A549 (cell line): ENCODE data around the gene CETN1. TPM values are rescaled to one million over a fixed set of nuclear protein-coding genes. Genes with fewer than 3 reads are reported as not detected.

ENCODE experiments used
- ATAC-seq, 2 experiments: fragments of 200-7000 bp in 1 of 2; fragments of >200 bp in 1 of 2; cut with Nextera tagmentation in 1 of 2; cut with Tn5 transposase in 1 of 2; 3 replicates each; pipeline versions ENCODE4 v1.8.0 to v1.9.1; 2018 to 2020; ENCODE audit warnings: mild to moderate bottlenecking in 1 of 2, moderate library complexity in 1 of 2
- CTCF ChIA-PET: fragments of 300-600 bp; sonication (Branson Sonifier 250); formaldehyde crosslinking; extraction: SDS; loops from one replicate; lab custom pipeline; 2021; ENCODE audit warnings: antibody characterized with exemption, inconsistent platforms; lab: Yijun Ruan, JAX
- POLR2A ChIA-PET: fragments of 350-600 bp; formaldehyde crosslinking; extraction: SDS; loops from one replicate; lab custom pipeline; 2021; ENCODE audit warnings: antibody characterized with exemption, inconsistent platforms; lab: Yijun Ruan, JAX
- DNase-seq, 2 experiments: peaks; one replicate each; pipeline versions ENCODE4 v3.0.0 to v3.0.0-alpha.2; 2011 to 2016; ENCODE audit warnings: low read depth in 1 of 2, low spot score in 1 of 2
- FAIRE-seq: peaks from 2 replicates; lab custom pipeline; 2011; peaks lifted over from hg19 to GRCh38; lab: Jason Lieb, UNC
- H3K27ac ChIP-seq, 2 experiments: fragments of >200 bp; sonication (Bioruptor Twin); formaldehyde crosslinking; 3 replicates each; pipeline ENCODE4 v1.5.1; 2016 to 2017
- H3K4me1 ChIP-seq: fragments of >200 bp; sonication (Bioruptor Twin); formaldehyde crosslinking; 3 replicates; pipeline ENCODE4 v1.6.1; 2016
- H3K4me2 ChIP-seq: fragments of >200 bp; sonication (Bioruptor Twin); formaldehyde crosslinking; 3 replicates; pipeline ENCODE4 v1.6.1; 2016
- H3K4me3 ChIP-seq: fragments of >200 bp; sonication (Bioruptor Twin); formaldehyde crosslinking; 3 replicates; pipeline ENCODE4 v1.5.1; 2016
- H3K9me3 ChIP-seq: fragments of >200 bp; sonication (Bioruptor Twin); formaldehyde crosslinking; 3 replicates; pipeline ENCODE4 v1.6.1; 2016
- BHLHE40 ChIP-seq: IDR thresholded peaks from 2 replicates; pipeline ENCODE4 v1.6.1; 2012; ENCODE audit warnings: low read depth, low read length, inconsistent platforms
- CBX8 ChIP-seq: fragments of 200-600 bp; sonication (generic); IDR thresholded peaks from 2 replicates; pipeline ENCODE4 v1.6.1; 2016
- CEBPB ChIP-seq, 2 experiments: fragments of >200 bp in 1 of 2; sonication (Bioruptor Twin) in 1 of 2; formaldehyde crosslinking in 1 of 2; IDR thresholded peaks; 2 replicates each; pipeline ENCODE4 v1.6.1; 2012 to 2016
- CTCF ChIP-seq: fragments of >200 bp; sonication (Bioruptor Twin); formaldehyde crosslinking; IDR thresholded peaks from 3 replicates; pipeline ENCODE4 v1.5.1; 2016
- E2F6 ChIP-seq: IDR thresholded peaks from 2 replicates; pipeline ENCODE4 v1.6.1; 2012; ENCODE audit warnings: low read depth, borderline replicate concordance
- EHMT2 ChIP-seq: fragments of 200-600 bp; sonication (generic); IDR thresholded peaks from 2 replicates; pipeline ENCODE4 v1.6.1; 2016; ENCODE audit warnings: antibody characterized with exemption, low read depth, mild to moderate bottlenecking, moderate library complexity
- EP300 ChIP-seq, 2 experiments: fragments of >200 bp; sonication (Bioruptor Twin); formaldehyde crosslinking; IDR thresholded peaks; 2 replicates in 1 of 2; 3 replicates in 1 of 2; pipeline ENCODE4 v1.6.1; 2016 to 2017
- FOSL2 ChIP-seq, 2 experiments: fragments of 450-650 bp in 1 of 2; fragments of >200 bp in 1 of 2; sonication (Bioruptor Twin) in 1 of 2; formaldehyde crosslinking; IDR thresholded peaks; 2 replicates each; pipeline versions ENCODE4 v1.5.0 to v1.6.1; 2016 to 2020; ENCODE audit warnings: mild to moderate bottlenecking in 1 of 2, moderate library complexity in 1 of 2
- HES2 ChIP-seq: fragments of >200 bp; sonication (Bioruptor Twin); formaldehyde crosslinking; IDR thresholded peaks from 2 replicates; pipeline ENCODE4 v1.6.1; 2016
- HMGXB4 ChIP-seq: fragments of 250-450 bp; sonication (Bioruptor Pico); IDR thresholded peaks from 2 replicates; pipeline ENCODE4 v1.5.0; 2021; ENCODE audit warnings: mild to moderate bottlenecking, moderate library complexity, borderline replicate concordance
- HOXB13 ChIP-seq: fragments of 250-450 bp; sonication (Bioruptor Pico); IDR thresholded peaks from 2 replicates; pipeline ENCODE4 v1.5.0; 2020; ENCODE audit warnings: low read depth, mild to moderate bottlenecking, moderate library complexity
- JUNB ChIP-seq: fragments of >200 bp; sonication (Bioruptor Twin); formaldehyde crosslinking; IDR thresholded peaks from 2 replicates; pipeline ENCODE4 v1.6.1; 2016
- MYC ChIP-seq: IDR thresholded peaks from 2 replicates; pipeline ENCODE4 v1.6.1; 2012; ENCODE audit warnings: mild to moderate bottlenecking, inconsistent platforms, low read length, improper control_type of control experiment, borderline replicate concordance
- PBX3 ChIP-seq: IDR thresholded peaks from 2 replicates; pipeline ENCODE4 v1.6.1; 2012
- POLR2A ChIP-seq: IDR thresholded peaks from 2 replicates; pipeline ENCODE4 v1.6.1; 2012; ENCODE audit warnings: mild to moderate bottlenecking, low read length
- REST ChIP-seq: fragments of 200-600 bp; sonication (generic); IDR thresholded peaks from 2 replicates; pipeline ENCODE4 v1.6.1; 2016; ENCODE audit warnings: antibody characterized with exemption, mild to moderate bottlenecking, moderate library complexity
- SREBF2 ChIP-seq: fragments of 450-650 bp; IDR thresholded peaks from 2 replicates; pipeline ENCODE4 v1.6.1; 2014; ENCODE audit warnings: mild to moderate bottlenecking, moderate library complexity
- TFCP2L1 ChIP-seq: fragments of 250-450 bp; sonication (Bioruptor Pico); IDR thresholded peaks from 2 replicates; pipeline ENCODE4 v1.5.0; 2021; ENCODE audit warnings: mild to moderate bottlenecking
- WGBS: methylation state at CpG from one replicate; pipeline ENCODE4 v1.1.6; 2017; ENCODE audit errors: missing lambda C conversion rate; 5-methylcytosine and 5-hydroxymethylcytosine counted together
- polyA plus RNA-seq, 4 experiments: library from polyadenylated mRNA; depleted of rRNA in 3 of 4; stranded (reverse); fragments of >200 nt; fragmentation: RNase III in 1 of 4; extraction: RNeasy Plus Mini Kit Qiagen cat#74134 plus additional on column Dnase treatment in 1 of 4; gene quantifications; 2 replicates in 3 of 4; 3 replicates in 1 of 4; pipeline ENCODE4 v1.2.3, GENCODE V29; 2011 to 2017

CETN1 gene
- polyA plus RNA-seq, 2 of the 4 experiments (the other 2 are of a cell fraction) = not detected

- Histone ChIP-seq H3K9me3 (no peaks in the 10 kb centered on the region), H3K4me3 (no peak overlapping the region), H3K4me1 (no peaks in the 10 kb centered on the region), H3K27ac (no peak overlapping the region), H3K4me2 (no peak overlapping the region)
- CTCF ChIA-PET = interaction anchor here (0.6 to 9.3 kb wide), 5 partner anchors 7 to 333 kb away, joined by 3 to 66 read pairs (median 5); no protein-coding TSS in a partner anchor
- TF ChIP-seq MYC (no peak), HMGXB4 (CRISPR knock-in tag) (no peak), JUNB (no peak), FOSL2 (IDR thresholded peaks at IDR 0.05) (no peak), FOSL2 (CRISPR knock-in tag; IDR thresholded peaks at IDR 0.05) (no peak), PBX3 (no peak)
- ATAC-seq = no peak
- POLR2A ChIA-PET = no interaction called here
- DNase-seq = no peak
- 74% methylated on average over 13 of the region's 13 CpGs for WGBS
- FAIRE-seq = no peak
Measured at GRCh38 chr18:617970-618504, 37.9 kb downstream of the CETN1 start.

- CTCF ChIA-PET = interaction anchor here (1.0 to 2.3 kb wide), 3 partner anchors 213 to 333 kb away, joined by 3 to 13 read pairs (median 5); no protein-coding TSS in a partner anchor
- WGBS = 40% methylated on average over 5 of the region's 5 CpGs
Measured at GRCh38 chr18:618618-619017, 38.4 kb downstream of the CETN1 start.

More at GRCh38 chr18:618618-619017, 38.4 kb downstream of the CETN1 start:
- H3K4me2 ChIP-seq = no peak overlapping the region
- TF ChIP-seq CTCF = no peak
- TF ChIP-seq EHMT2 = no peak
- TF ChIP-seq HES2 = no peak
- TF ChIP-seq FOSL2 (IDR thresholded peaks at IDR 0.05) = no peak
- no peak for TF ChIP-seq FOSL2 (CRISPR knock-in tag; IDR thresholded peaks at IDR 0.05)
- TF ChIP-seq BHLHE40 = no peak
- no peak for TF ChIP-seq REST
- no peak for TF ChIP-seq CEBPB (IDR thresholded peaks at IDR 0.05)
- TF ChIP-seq POLR2A = no peak
- no peak for TF ChIP-seq EP300 (IDR thresholded peaks at IDR 0.05)
- TF ChIP-seq TFCP2L1 (CRISPR knock-in tag) = no peak
- no peak for TF ChIP-seq CBX8
- TF ChIP-seq JUNB = no peak
- no peak for TF ChIP-seq SREBF2
- TF ChIP-seq E2F6 = no peak
- no peak for TF ChIP-seq HOXB13 (CRISPR knock-in tag)
- TF ChIP-seq, all 56 proteins: peak for 0
- DNase-seq = no peak
- H3K4me1 ChIP-seq = no peaks in the 10 kb centered on the region
- FAIRE-seq = no peak
- H3K27ac ChIP-seq = no peak overlapping the region
- no peaks in the 10 kb centered on the region for H3K9me3 ChIP-seq
- POLR2A ChIA-PET = no interaction called here
- ATAC-seq = no peak
- no peak overlapping the region for H3K4me3 ChIP-seq
